Right hindlimb (tissue), 1 donor: ENCODE measurements around the gene DOCK9.

Experiments used
- DNase-seq: peaks from one replicate; pipeline ENCODE4 v3.0.0-alpha.2; 2018

DOCK9 gene

GRCh38 chr13:98785405-98785804, 192.5 kb downstream of the DOCK9 start:
- no peak for DNase-seq

GRCh38 chr13:98784666-98785065, 193.2 kb downstream of the DOCK9 start:
- DNase-seq = no peak

- DNase-seq = no peak
Measured at GRCh38 chr13:98783856-98784478, 193.9 kb downstream of the DOCK9 start.

GRCh38 chr13:98782654-98783053, 195.2 kb downstream of the DOCK9 start:
- DNase-seq = no peak

- DNase-seq = no peak
Measured at GRCh38 chr13:98781905-98782304, 196.0 kb downstream of the DOCK9 start.

GRCh38 chr13:98781470-98781869, 196.4 kb downstream of the DOCK9 start:
- no peak for DNase-seq

- DNase-seq = no peak
Measured at GRCh38 chr13:98781045-98781444, 196.8 kb downstream of the DOCK9 start.

GRCh38 chr13:98780451-98780850, 197.4 kb downstream of the DOCK9 start:
- peak; percentile 3 for DNase-seq

- no peak for DNase-seq
Measured at GRCh38 chr13:98779695-98780094, 198.2 kb downstream of the DOCK9 start.

- DNase-seq = no peak
Measured at GRCh38 chr13:98778749-98779148, 199.1 kb downstream of the DOCK9 start.

GRCh38 chr13:98776644-98777043, 201.2 kb downstream of the DOCK9 start:
- DNase-seq = no peak

GRCh38 chr13:98775844-98776598, 201.8 kb downstream of the DOCK9 start:
- no peak for DNase-seq

GRCh38 chr13:98775386-98775785, 202.5 kb downstream of the DOCK9 start:
- no peak for DNase-seq

- DNase-seq = no peak
Measured at GRCh38 chr13:98774776-98775175, 203.1 kb downstream of the DOCK9 start.

GRCh38 chr13:98773921-98774320, 203.9 kb downstream of the DOCK9 start:
- no peak for DNase-seq

GRCh38 chr13:98772794-98773452, 204.9 kb downstream of the DOCK9 start:
- peak; percentile 53 for DNase-seq

- DNase-seq = no peak
Measured at GRCh38 chr13:98771838-98772611, 205.8 kb downstream of the DOCK9 start.

GRCh38 chr13:98769736-98770135, 208.1 kb downstream of the DOCK9 start:
- DNase-seq = no peak

- DNase-seq = no peak
Measured at GRCh38 chr13:98768522-98768921, 209.3 kb downstream of the DOCK9 start.

GRCh38 chr13:98766697-98767096, 211.2 kb downstream of the DOCK9 start:
- DNase-seq = no peak

- no peak for DNase-seq
Measured at GRCh38 chr13:98765996-98766519, 211.8 kb downstream of the DOCK9 start.

- DNase-seq = no peak
Measured at GRCh38 chr13:98761986-98762616, 215.8 kb downstream of the DOCK9 start.
